ENCODE measurements around the gene HLA-F.

Gene HLA-F

GRCh38 chr6:29680904-29681303 is 42.3 kb upstream of the HLA-F start, which contains the start of gene ZFP57:
ZFP57 (minus strand) TSS chr6:29681152; CDS start chr6:29677003, 4,149 bp downstream.
- peak within 1 kb of the TSS; percentile 31 for H3K4me3 ChIP-seq (replicated peaks; ENCODE audit: low read depth, low read length)
- no peak for TF ChIP-seq CTCF (IDR thresholded peaks at IDR 0.05; ENCODE audit: low read length, missing control alignments)
- DNase-seq (ENCODE audit: low read depth) = no peak

GRCh38 chr6:29681811-29682210 is 41.4 kb upstream of the HLA-F start:
- DNase-seq (ENCODE audit: low read depth) = peak; percentile 11
- no peak overlapping the region for H3K4me3 ChIP-seq (replicated peaks; ENCODE audit: low read depth, low read length)
- no peak for TF ChIP-seq CTCF (IDR thresholded peaks at IDR 0.05; ENCODE audit: low read length, missing control alignments)

- peak; percentile 32 for TF ChIP-seq CTCF (IDR thresholded peaks at IDR 0.05; ENCODE audit: low read length, missing control alignments)
- DNase-seq (ENCODE audit: low read depth) = peak; percentile 24
These were observed 37.4 kb upstream of the HLA-F start for GRCh38 chr6:29685718-29686326.

DNA sequence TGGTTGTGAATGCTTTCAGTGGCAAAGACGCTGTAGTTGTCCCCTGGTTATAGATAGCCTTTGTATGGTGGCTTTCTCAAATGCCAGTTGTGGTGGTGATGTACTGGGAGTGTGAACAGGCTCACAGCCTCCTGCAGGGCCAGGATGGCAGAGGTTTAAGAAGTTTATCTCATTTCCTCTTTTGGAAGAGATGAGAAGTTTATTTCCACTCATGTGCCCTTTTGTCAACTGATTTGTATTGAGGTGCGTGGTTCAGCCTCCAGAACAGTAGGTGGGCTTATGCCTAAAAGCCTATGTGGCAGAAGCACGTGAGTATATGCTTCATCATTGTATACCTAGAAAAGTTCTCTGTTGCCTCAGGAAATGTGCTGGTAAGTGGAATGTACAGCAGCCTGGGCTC is 28.6 kb upstream of the HLA-F start:
- DNase-seq (ENCODE audit: low read depth) = no peak
- TF ChIP-seq CTCF (IDR thresholded peaks at IDR 0.05; ENCODE audit: low read length, missing control alignments) = no peak
- H3K4me3 ChIP-seq (replicated peaks; ENCODE audit: low read depth, low read length) = no peak overlapping the region

More at GRCh38 chr6:29685718-29686326, 37.4 kb upstream of the HLA-F start:
- no peak overlapping the region for H3K4me3 ChIP-seq (replicated peaks; ENCODE audit: low read depth, low read length)

DNA sequence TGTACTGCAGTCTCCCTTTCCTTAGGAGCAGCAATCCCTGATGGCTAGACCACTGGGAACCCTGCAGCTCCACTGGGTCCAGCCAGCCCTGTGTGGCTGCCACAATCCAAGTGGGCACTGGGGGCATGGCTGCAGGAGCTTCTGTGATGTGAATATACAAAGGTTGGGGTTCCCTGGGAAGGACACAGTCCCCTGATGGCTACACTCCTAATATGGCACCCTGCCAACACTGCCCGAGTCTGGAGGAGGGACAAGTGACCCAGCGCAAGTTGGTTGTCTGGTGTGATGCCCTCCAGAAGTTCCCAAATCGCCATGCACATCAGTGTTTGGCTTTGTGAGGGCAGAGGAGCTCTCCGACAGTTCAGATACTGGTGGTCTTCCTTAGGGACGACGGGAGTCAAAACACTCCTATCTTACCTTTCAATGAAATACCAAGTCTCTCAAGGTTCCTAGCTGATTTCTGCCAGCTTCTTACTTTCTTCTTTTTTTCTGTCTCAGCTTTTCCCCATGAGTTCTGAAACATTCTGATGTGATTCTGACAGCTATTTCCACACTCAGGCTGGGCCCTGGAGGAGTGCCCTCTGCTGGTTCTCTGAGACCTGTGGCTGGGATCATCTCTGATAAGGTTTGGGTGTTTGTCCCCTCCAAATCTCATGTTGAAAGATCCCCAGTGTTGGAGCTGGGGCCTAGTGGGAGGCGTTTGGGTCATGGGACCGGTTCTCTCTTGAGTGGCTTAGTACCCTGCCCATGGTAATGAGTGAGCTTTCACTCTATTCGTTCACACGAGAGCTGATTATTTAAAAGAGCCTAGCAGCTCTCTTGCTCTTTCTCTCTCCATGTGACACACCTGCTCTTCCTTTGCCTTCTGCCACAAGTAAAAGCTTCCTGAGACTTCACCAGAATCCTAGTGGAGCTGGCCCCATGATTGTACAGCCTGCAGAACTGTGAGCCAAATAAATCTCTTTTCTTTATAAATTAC is 26.8 kb upstream of the HLA-F start:
- H3K4me3 ChIP-seq (replicated peaks; ENCODE audit: low read depth, low read length) = no peak overlapping the region
- DNase-seq (ENCODE audit: low read depth) = peak; percentile 35
- peak; percentile 70 for TF ChIP-seq CTCF (IDR thresholded peaks at IDR 0.05; ENCODE audit: low read length, missing control alignments)

DNA sequence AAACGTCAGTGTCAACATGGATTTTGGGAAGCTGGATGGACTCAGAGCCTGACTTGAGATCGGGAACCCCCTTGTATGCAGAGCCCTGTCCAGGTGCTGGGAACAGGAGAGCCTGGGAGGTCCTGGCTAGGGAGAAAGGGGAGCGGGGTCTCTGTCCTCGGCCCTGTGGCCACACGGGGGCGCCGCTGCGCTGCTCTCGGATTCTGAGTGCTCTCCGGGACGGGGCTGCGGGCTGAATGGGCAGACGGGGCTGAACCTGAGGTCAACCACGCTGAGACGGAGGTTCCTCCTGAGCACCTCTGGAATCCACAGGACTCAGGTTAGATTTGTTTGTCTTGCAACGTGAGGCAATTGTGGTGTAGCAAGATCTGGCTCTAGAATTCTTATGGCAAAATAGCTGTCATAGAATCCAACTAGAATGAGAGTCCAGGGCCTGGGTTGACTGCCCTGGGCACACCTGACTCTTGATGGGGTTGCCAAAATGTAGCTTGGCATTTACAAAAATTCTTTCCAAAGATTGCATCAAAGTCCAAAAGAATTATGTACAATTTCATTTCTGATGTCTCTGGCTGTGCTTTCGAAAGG is 20.6 kb upstream of the HLA-F start:
- DNase-seq (ENCODE audit: low read depth) = peak; percentile 23
- H3K4me3 ChIP-seq (replicated peaks; ENCODE audit: low read depth, low read length) = no peak overlapping the region
- TF ChIP-seq CTCF (IDR thresholded peaks at IDR 0.05; ENCODE audit: low read length, missing control alignments) = peak; percentile 68
